ENCODE measurements around the gene SMAD2.

DNA sequence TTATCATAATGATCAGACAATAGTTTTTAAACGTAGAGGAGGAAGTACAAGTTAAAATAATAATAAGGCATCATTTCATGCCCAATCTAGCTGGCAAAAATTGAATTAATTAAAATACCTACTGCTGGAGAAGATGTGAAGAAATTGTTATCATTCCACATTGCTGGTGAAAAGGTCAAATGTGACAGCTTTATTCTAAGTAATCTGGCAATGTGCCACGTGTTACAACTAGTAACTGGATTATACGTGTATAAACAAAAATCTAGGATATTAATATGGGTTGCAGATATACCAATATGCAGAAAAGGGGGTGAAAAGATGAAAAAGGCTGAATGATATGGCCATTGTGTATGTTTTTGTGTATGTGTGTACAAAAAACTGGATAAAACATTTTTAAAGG, 32.4 kb downstream of the SMAD2 start:
- no peak for TF ChIP-seq BHLHE40 (IDR thresholded peaks at IDR 0.05; ENCODE audit: borderline replicate concordance)
- TF ChIP-seq SUZ12 (IDR thresholded peaks at IDR 0.05): no peak
- no peak for TF ChIP-seq FOXK2 (IDR thresholded peaks at IDR 0.05)
- TF ChIP-seq HDGF (IDR thresholded peaks at IDR 0.05; ENCODE audit: borderline replicate concordance): no peak
- no peak for TF ChIP-seq L3MBTL2 (conservative IDR thresholded peaks at IDR 0.05)

Data from HEK293T (cell line).